ENCODE measurements around the gene WBP2. TPM values are rescaled to one million over a fixed set of nuclear protein-coding genes. Genes with fewer than 3 reads are reported as not detected.

The WBP2 gene
- total and polyA plus RNA-seq, 2 of the 8 experiments (the other 6 are each of a cell fraction or from before 2014, with no cell fraction given) = 48.2 to 71.2 TPM

DNA sequence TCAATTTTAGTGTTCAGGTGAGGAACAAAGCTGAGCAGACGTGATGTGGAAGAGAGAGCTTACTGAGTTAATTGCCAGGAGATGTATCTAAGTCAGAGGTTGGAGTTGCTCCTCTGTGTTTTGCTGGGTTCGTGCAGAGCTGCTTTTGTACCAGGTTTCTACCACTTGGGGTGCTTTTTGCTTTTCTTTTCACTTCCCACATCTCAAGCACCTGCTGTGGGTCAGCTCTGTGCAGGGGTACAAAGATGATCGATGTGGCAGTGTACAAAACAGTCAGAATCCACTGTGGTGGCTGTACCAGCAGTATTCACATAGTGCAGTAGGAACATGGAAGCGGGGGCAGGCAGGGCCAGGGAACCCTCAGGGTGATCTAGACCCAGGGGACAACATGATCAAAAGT, 55.7 kb downstream of the WBP2 start:
- Histone ChIP-seq H3K23ac (ENCODE audit: insufficient read length) (no peak overlapping the region), H4K5ac (ENCODE audit: insufficient read length, low read depth, low read length) (no peak overlapping the region), H2BK20ac (ENCODE audit: low read length) (no peak overlapping the region), H3K9me3 (ENCODE audit: insufficient read depth in 2 of 2, low read depth in 1 of 2, low read length in 1 of 2) (no peaks in the 10 kb centered on the region), H3K18ac (ENCODE audit: extremely low read depth, low read length) (no peak overlapping the region), H3K4me2 (ENCODE audit: insufficient read depth in 1 of 2, low read depth in 2 of 2, low read length in 2 of 2) (no peak overlapping the region), H4K8ac (ENCODE audit: extremely low read depth, insufficient read depth, low read length) (no peak overlapping the region), H4K20me1 (replicated peaks in 1 of 2; ENCODE audit: control insufficient read depth in 1 of 2, insufficient read depth in 2 of 2, low read length in 2 of 2) (peaks cover 0 to 18% of the 10 kb centered on the region in 2 experiments), H2BK12ac (ENCODE audit: low read depth, low read length) (no peak overlapping the region), H2AFZ (ENCODE audit: low read length) (no peak overlapping the region), H2AK5ac (ENCODE audit: low read depth, low read length) (no peak overlapping the region), H3K79me1 (ENCODE audit: low read depth, low read length) (peaks cover 12% of the 10 kb centered on the region), H2BK120ac (replicated peaks; ENCODE audit: low read depth, low read length) (no peak overlapping the region), H3K56ac (replicated peaks; ENCODE audit: insufficient read length, low read depth, low read length) (no peak overlapping the region), H3K14ac (ENCODE audit: insufficient read length) (no peak overlapping the region), H3K36me3 (ENCODE audit: control insufficient read depth in 2 of 4, insufficient read depth in 4 of 4, low read length in 3 of 4) (peaks cover 2 to 19% (median 10%) of the 10 kb centered on the region in 4 experiments; a peak in 6 of 8 replicates), H3K4me1 (replicated peaks in 1 of 4; ENCODE audit: control insufficient read depth in 3 of 4, insufficient read depth in 4 of 4, low read length in 3 of 4) (no peaks in the 10 kb centered on the region), H3K27me3 (replicated peaks in 1 of 4; ENCODE audit: control insufficient read depth in 3 of 4, extremely low read depth in 1 of 4, insufficient read depth in 3 of 4, low read length in 3 of 4) (no peaks in the 10 kb centered on the region), H3K4ac (replicated peaks; ENCODE audit: insufficient read length, low read depth, low read length) (no peak overlapping the region), H3K23me2 (ENCODE audit: low read depth, low read length) (no peaks in the 10 kb centered on the region), H3K79me2 (ENCODE audit: control insufficient read depth in 1 of 2, insufficient read depth in 2 of 2, low read length in 2 of 2) (peaks cover 0 to 35% of the 10 kb centered on the region in 2 experiments; a peak in 2 of 4 replicates), H2BK5ac (ENCODE audit: low read depth, low read length) (no peak overlapping the region; the same call in 1 of the 2 replicates), H4K91ac (replicated peaks; ENCODE audit: insufficient read length, low read length) (no peak overlapping the region), H3K9ac (replicated peaks in 1 of 4; ENCODE audit: extremely low read depth in 1 of 4, low read depth in 3 of 4, low read length in 3 of 4) (no peak overlapping the region), H2BK15ac (ENCODE audit: low read length) (no peak overlapping the region), H3K27ac (ENCODE audit: low read depth, low read length) (no peak overlapping the region), H3K4me3 (ENCODE audit: extremely low read depth in 1 of 4, insufficient read depth in 2 of 4, low read depth in 3 of 4, low read length in 4 of 4) (no peak overlapping the region)
- FAIRE-seq (no peak), DNase-seq (ENCODE audit: low read depth in 1 of 2, low spot score in 2 of 2) (no peak)
- ChIA-PET CTCF (ENCODE audit: partially characterized antibody) (interaction anchor here (1.0 to 2.9 kb wide), 7 partner anchors 8 to 31 kb away, joined by 3 to 12 read pairs (median 3); no protein-coding TSS in a partner anchor), POLR2A (ENCODE audit: partially characterized antibody) (interaction anchor here (0.6 to 5.1 kb wide), 8 partner anchors 14 to 704 kb away, joined by 3 to 34 read pairs (median 4); partner anchors contain the start of gene UNK)
- WGBS, 2 experiments (ENCODE audit: extremely low coverage in 1 of 2, insufficient coverage in 1 of 2, insufficient read length in 1 of 2, insufficient replicate concordance in 2 of 2, low coverage in 1 of 2, low lambda C conversion rate in 2 of 2, missing lambda C conversion rate in 1 of 2) = 92% methylated on average over 4 of the region's 4 CpGs; no CpG with 5 or more reads in 1 of the 2 experiments
- TF ChIP-seq, protein P1, sequence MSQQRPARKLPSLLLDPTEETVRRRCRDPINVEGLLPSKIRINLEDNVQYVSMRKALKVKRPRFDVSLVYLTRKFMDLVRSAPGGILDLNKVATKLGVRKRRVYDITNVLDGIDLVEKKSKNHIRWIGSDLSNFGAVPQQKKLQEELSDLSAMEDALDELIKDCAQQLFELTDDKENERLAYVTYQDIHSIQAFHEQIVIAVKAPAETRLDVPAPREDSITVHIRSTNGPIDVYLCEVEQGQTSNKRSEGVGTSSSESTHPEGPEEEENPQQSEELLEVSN (IDR thresholded peaks at IDR 0.05) = no peak
- TF ChIP-seq NANOG (IDR thresholded peaks at IDR 0.05; ENCODE audit: insufficient read depth, low read depth, low read length, poor library complexity, severe bottlenecking) (no peak), YY1 (IDR thresholded peaks at IDR 0.05; ENCODE audit: low read depth, low read length) (no peak), SRF (IDR thresholded peaks at IDR 0.05; ENCODE audit: low read depth, low read length) (no peak), KDM4A (IDR thresholded peaks at IDR 0.05; ENCODE audit: low read depth, low read length, severe bottlenecking) (no peak), CBX5 (IDR thresholded peaks at IDR 0.05; ENCODE audit: low read depth, low read length) (no peak), RXRA (IDR thresholded peaks at IDR 0.05; ENCODE audit: insufficient read depth, low read depth, low read length) (no peak), GABPA (IDR thresholded peaks at IDR 0.05; ENCODE audit: borderline replicate concordance, insufficient read depth, low read length) (no peak), CHD1 (IDR thresholded peaks at IDR 0.05; ENCODE audit: low read depth, low read length) (no peak), RNF2 (IDR thresholded peaks at IDR 0.05; ENCODE audit: borderline replicate concordance, low read depth, low read length, missing control alignments, poor library complexity, severe bottlenecking) (no peak), TBP (IDR thresholded peaks at IDR 0.05; ENCODE audit: low read depth, low read length) (no peak)
- TF ChIP-seq, protein P2, sequence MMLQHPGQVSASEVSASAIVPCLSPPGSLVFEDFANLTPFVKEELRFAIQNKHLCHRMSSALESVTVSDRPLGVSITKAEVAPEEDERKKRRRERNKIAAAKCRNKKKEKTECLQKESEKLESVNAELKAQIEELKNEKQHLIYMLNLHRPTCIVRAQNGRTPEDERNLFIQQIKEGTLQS (IDR thresholded peaks at IDR 0.05; ENCODE audit: insufficient read depth, low read depth, low read length) = no peak
